Right atrium auricular region (tissue), 2 donors: ENCODE results near the gene CORO6. TPM values are rescaled to one million over a fixed set of nuclear protein-coding genes. Genes with fewer than 3 reads are reported as not detected.

Source experiments
- DNase-seq: peaks from one replicate; pipeline ENCODE4 v3.0.0-alpha.2; 2019; ENCODE audit warnings: low spot score
- H3K27ac ChIP-seq, 2 donors: fragments of 200-600 bp; sonication (generic); 1 replicate in 1 of 2; 2 replicates in 1 of 2; pipeline ENCODE4 v1.5.1; 2016 to 2019
- H3K27me3 ChIP-seq, 2 donors: fragments of 200-600 bp; sonication (generic); one replicate each; pipeline versions ENCODE4 v1.5.1 to v1.6.0; 2017 to 2019
- H3K36me3 ChIP-seq: fragments of 200-600 bp; sonication (generic); one replicate; pipeline ENCODE4 v1.5.1; 2016
- H3K4me1 ChIP-seq, 2 donors: fragments of 200-600 bp; sonication (generic); one replicate each; pipeline versions ENCODE4 v1.5.1 to v1.6.0; 2017 to 2019
- H3K4me3 ChIP-seq, 2 donors: fragments of 200-600 bp; sonication (generic); 1 replicate in 1 of 2; 2 replicates in 1 of 2; pipeline ENCODE4 v1.5.1; 2017 to 2019; ENCODE audit warnings: mild to moderate bottlenecking in 1 of 2, moderate library complexity in 1 of 2
- H3K9me3 ChIP-seq, 2 donors: fragments of 200-600 bp; sonication (generic); one replicate each; pipeline ENCODE4 v1.5.1; 2019
- total RNA-seq, 2 donors: library from RNA; depleted of rRNA; stranded (reverse); fragments of >200 nt; gene quantifications; one replicate each; pipeline ENCODE4 v1.1.0, GENCODE V29; 2016
- TF ChIP-seq, protein P1 (sequence below), 2 donors: fragments of 200-600 bp; sonication (generic); IDR thresholded peaks; one replicate each; pipeline ENCODE4 v1.5.1; 2019; ENCODE audit warnings: antibody characterized with exemption in 2 of 2

Gene CORO6
- total RNA-seq, 2 donors from 2014 or later = 65.0 to 87.6 TPM

DNA sequence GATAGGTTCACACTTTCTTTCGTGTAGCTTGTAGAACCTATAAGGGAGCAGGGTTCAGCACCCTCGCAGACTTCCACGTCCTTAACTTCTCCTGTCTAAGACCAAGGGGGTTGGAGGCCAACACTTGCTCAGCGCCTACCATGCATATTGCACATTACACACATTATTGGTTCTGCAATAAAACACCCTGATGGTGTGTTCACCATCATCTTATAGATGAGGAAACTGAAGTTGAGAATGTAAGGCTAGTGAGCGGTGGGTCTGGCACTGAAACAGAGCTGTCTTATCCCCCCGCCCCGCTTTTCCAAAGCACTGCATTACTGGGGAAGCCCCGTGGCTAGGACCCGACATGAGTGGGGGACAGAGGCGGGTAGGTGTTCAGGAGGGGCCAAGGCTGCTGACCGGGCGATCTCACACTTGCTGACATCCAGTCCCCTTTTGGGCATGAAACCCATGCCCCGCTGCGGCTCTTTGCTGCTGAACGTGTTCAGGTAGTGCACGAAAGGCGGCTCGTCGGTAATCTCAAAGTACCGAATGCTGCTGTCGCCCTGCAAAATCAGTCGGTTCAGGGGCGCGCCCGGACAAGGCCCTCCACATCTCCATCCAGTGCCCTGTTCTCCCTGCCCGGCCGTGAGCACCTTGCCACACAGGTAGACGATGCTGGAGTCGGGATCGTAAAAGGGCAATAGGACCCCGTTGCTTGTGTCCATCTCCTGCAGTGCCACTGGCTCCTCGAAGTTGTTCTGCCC is 6.2 kb downstream of the CORO6 start:
- TF ChIP-seq, protein P1, sequence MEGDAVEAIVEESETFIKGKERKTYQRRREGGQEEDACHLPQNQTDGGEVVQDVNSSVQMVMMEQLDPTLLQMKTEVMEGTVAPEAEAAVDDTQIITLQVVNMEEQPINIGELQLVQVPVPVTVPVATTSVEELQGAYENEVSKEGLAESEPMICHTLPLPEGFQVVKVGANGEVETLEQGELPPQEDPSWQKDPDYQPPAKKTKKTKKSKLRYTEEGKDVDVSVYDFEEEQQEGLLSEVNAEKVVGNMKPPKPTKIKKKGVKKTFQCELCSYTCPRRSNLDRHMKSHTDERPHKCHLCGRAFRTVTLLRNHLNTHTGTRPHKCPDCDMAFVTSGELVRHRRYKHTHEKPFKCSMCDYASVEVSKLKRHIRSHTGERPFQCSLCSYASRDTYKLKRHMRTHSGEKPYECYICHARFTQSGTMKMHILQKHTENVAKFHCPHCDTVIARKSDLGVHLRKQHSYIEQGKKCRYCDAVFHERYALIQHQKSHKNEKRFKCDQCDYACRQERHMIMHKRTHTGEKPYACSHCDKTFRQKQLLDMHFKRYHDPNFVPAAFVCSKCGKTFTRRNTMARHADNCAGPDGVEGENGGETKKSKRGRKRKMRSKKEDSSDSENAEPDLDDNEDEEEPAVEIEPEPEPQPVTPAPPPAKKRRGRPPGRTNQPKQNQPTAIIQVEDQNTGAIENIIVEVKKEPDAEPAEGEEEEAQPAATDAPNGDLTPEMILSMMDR (IDR thresholded peaks at IDR 0.05) = no peak

DNA sequence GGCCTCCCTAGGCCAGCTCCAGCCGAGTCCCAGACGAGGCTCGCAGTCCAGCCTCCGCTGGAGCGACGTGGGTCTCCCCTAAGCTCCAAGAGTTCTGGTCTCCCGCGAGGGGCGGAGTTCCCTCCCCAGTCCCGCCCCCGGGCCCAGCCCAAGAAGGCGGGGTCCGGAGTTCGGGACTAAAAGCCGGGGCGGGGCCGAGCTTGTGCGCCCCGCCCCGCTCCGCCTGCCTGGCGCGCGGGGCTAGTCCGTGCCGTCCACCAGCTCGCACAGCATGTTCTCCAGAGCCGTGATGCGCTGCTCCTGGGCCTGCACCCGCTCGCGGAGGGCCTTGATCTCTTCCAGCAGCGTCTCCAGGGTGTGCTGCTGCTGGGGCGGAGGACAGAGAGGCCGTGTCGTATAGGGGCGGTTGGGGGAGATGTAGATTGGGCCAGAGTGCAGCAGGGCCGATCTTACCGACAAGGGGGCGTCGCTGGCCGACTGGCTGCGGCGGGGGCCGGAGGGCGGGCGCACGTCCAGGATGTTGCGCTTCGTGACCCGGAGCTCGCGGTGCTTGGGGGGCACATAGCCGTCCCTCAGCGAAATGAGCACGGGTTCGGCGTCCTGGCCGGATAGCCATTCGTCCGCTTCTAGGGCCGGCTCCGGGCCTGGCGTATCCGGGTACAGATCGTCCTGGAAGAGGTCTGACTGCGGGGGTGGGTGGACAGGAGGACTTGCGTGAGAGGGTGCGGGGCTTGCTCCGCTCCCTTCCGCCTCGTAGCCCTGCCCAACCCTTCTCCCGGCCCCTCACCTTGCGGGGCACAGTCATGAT is 7.0 kb downstream of the CORO6 start:
- peak overlapping the region; percentile 30 to 50 for H3K4me3 ChIP-seq
- no peaks in the 10 kb centered on the region for H3K9me3 ChIP-seq
- no peaks in the 10 kb centered on the region for H3K36me3 ChIP-seq
- peak; percentile 88 for DNase-seq
- TF ChIP-seq, protein P1 (IDR thresholded peaks at IDR 0.05) = peak in 1 of 2 donors; percentile 5
- peak overlapping the region in 1 of 2 donors; percentile 46 for H3K27ac ChIP-seq
- H3K4me1 ChIP-seq = peaks cover 0 to 78% of the 10 kb centered on the region in 2 donors
- H3K27me3 ChIP-seq = no peaks in the 10 kb centered on the region

More for the DNA sequence above, 6.2 kb downstream of the CORO6 start:
- Histone ChIP-seq H3K9me3 (no peaks in the 10 kb centered on the region), H3K4me1 (peaks cover 0 to 86% of the 10 kb centered on the region in 2 donors), H3K4me3 (peak overlapping the region; percentile 30 to 50), H3K27ac (peak overlapping the region in 1 of 2 donors; percentile 46), H3K27me3 (no peaks in the 10 kb centered on the region), H3K36me3 (no peaks in the 10 kb centered on the region)
- DNase-seq = no peak

DNA sequence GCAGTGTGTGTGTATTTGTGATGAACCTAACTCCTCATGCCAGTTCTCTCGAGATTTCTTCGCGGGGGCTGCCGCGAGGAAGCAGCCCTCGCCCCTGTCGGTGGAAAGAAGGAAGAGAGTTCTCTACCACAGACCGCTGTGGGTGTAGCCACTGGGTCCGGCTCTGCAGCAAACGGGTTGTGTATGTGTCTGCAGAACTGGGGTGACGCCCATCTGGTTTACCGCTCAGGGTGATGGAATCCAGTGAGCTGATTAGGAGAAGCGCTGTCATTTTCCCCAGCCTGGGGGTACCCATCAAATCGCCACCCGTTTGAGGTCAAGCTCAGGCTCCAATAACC is 7.7 kb downstream of the CORO6 start:
- Histone ChIP-seq H3K27ac (no peak overlapping the region), H3K9me3 (no peaks in the 10 kb centered on the region), H3K4me1 (peaks cover 0 to 75% of the 10 kb centered on the region in 2 donors), H3K27me3 (no peaks in the 10 kb centered on the region), H3K36me3 (no peaks in the 10 kb centered on the region), H3K4me3 (peak overlapping the region in 1 of 2 donors; percentile 50)
- DNase-seq = no peak
- TF ChIP-seq, protein P1 (IDR thresholded peaks at IDR 0.05) = no peak

DNA sequence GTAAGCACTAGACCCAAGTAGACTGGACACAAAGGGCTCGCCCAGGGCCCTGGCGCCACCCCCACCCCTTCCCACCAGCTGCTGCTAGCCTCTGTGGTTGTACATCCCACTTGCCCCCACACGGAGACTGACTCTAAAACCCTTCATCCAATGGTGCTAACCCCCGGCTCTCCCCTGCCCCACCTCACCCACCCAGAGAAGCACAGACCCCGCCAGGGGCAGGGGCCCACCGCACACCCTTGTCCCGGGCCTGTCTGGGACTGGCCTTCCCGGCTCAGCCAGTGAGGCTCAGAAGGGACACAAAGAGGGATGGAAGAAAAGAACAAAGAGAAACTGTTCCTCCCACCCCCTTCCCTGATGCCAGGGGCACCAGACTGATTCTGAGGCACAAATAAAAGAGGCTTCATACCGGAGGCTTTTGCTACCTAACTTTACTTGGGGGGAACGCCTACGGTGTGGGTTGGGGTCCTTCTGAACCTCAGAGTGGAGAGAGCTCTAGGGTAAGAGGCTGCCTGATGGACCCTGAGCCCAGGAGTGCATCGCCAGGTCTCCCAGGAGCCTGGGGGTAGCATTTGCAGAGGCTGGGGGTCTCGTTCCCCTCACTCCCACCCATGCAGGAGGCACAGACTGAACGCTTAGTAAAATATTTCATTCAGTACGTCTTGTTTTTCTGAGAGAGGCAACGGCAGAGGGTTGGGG is 8.2 kb downstream of the CORO6 start:
- H3K4me1 ChIP-seq = peaks cover 0 to 69% of the 10 kb centered on the region in 2 donors

DNA sequence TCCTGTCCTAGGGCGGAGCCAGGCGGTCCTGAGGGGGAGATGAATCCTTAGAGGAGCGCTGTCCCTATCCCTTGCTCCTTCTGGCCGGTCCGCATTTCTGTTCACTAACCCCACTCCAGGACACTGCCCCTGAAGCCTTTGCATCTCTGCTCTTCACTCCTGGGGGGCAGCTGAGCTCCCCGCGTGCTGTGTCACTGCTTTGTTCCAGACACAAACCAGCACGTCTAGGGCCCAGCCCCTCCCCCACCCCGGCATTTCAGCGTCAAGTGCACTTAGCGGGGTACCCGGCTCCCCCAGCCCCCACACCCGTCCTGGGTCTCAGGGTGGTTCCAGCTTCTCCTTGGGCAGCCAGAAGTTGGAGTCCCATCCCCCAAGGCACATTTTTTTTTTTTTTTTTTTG is 8.9 kb downstream of the CORO6 start:
- DNase-seq = no peak
- Histone ChIP-seq H3K27me3 (no peaks in the 10 kb centered on the region), H3K9me3 (no peaks in the 10 kb centered on the region), H3K4me3 (peak overlapping the region in 1 of 2 donors; percentile 44), H3K36me3 (no peaks in the 10 kb centered on the region), H3K27ac (peak overlapping the region in 1 of 2 donors; percentile 12), H3K4me1 (peaks cover 0 to 65% of the 10 kb centered on the region in 2 donors)
- TF ChIP-seq, protein P1 (IDR thresholded peaks at IDR 0.05) = no peak

More for the DNA sequence above, 8.2 kb downstream of the CORO6 start:
- peak overlapping the region in 1 of 2 donors; percentile 50 for H3K4me3 ChIP-seq
- no peaks in the 10 kb centered on the region for H3K9me3 ChIP-seq
- no peak overlapping the region for H3K27ac ChIP-seq
- TF ChIP-seq, protein P1 (IDR thresholded peaks at IDR 0.05) = no peak
- no peak for DNase-seq
- no peaks in the 10 kb centered on the region for H3K36me3 ChIP-seq
- no peaks in the 10 kb centered on the region for H3K27me3 ChIP-seq
